K562 (cell line): ENCODE results near the gene SELENOW. TPM values are rescaled to one million over a fixed set of nuclear protein-coding genes. Genes with fewer than 3 reads are reported as not detected.

Source experiments
- ETS2 ChIP-seq: IDR thresholded peaks from 2 replicates; pipeline ENCODE4 v1.6.1; 2016; ENCODE audit warnings: borderline replicate concordance, missing genetic modification characterization, mild to moderate bottlenecking, moderate library complexity, missing compliant biosample characterization; ENCODE audit not compliant: poor library complexity, severe bottlenecking
- IFI16 ChIP-seq: fragments of 250-450 bp; sonication (Bioruptor Pico); IDR thresholded peaks from 2 replicates; pipeline ENCODE4 v2.1.2; 2022; ENCODE audit warnings: mild to moderate bottlenecking, inconsistent platforms
- JUNB ChIP-seq: fragments of 450-650 bp; formaldehyde crosslinking; conservative IDR thresholded peaks from 2 replicates; pipeline ENCODE4 v1.4.0; 2020; ENCODE audit warnings: mild to moderate bottlenecking
- JUND ChIP-seq, 2 experiments: IDR thresholded peaks; 2 replicates in 1 of 2; 3 replicates in 1 of 2; pipeline ENCODE4 v1.6.1; 2011; ENCODE audit warnings: borderline replicate concordance in 2 of 2, low read depth in 2 of 2, low read length in 2 of 2, improper control_type of control experiment in 1 of 2, missing biosample characterization in 1 of 2, missing genetic modification characterization in 1 of 2, missing genetic modification reagents in 1 of 2
- NELFE ChIP-seq: IDR thresholded peaks from 2 replicates; pipeline ENCODE4 v1.6.1; 2011; ENCODE audit warnings: mild to moderate bottlenecking; ENCODE audit not compliant: insufficient read depth, insufficient read length
- NUFIP1 ChIP-seq: fragments of 450-650 bp; IDR thresholded peaks from 2 replicates; pipeline ENCODE4 v1.6.1; 2018; ENCODE audit not compliant: partially characterized antibody
- OTX1 ChIP-seq: fragments of 450-650 bp; formaldehyde crosslinking; IDR thresholded peaks from 2 replicates; pipeline ENCODE4 v1.4.0; 2022; ENCODE audit warnings: mild to moderate bottlenecking
- RBBP5 ChIP-seq: fragments of 200-600 bp; sonication (generic); IDR thresholded peaks from 2 replicates; pipeline ENCODE4 v1.6.1; 2012; ENCODE audit warnings: borderline replicate concordance, mild to moderate bottlenecking, low read length, control low read depth, inconsistent platforms; ENCODE audit not compliant: insufficient read depth, poor library complexity, severe bottlenecking
- RFX7 ChIP-seq: fragments of 250-450 bp; sonication (Bioruptor Pico); IDR thresholded peaks from 2 replicates; pipeline ENCODE4 v1.5.1; 2021; ENCODE audit warnings: mild to moderate bottlenecking
- RREB1 ChIP-seq: fragments of 250-450 bp; sonication (Bioruptor Pico); IDR thresholded peaks from 2 replicates; pipeline ENCODE4 v1.4.0; 2020
- SAFB ChIP-seq: fragments of 200-400 bp; formaldehyde crosslinking; IDR thresholded peaks from 2 replicates; pipeline ENCODE4 v1.6.1; 2017; ENCODE audit warnings: low read depth, low read length, borderline replicate concordance
- SMARCA4 ChIP-seq: fragments of 450-650 bp; IDR thresholded peaks from 2 replicates; pipeline ENCODE4 v1.6.1; 2016
- USF1 ChIP-seq: sonication (generic); formaldehyde crosslinking; IDR thresholded peaks from 2 replicates; pipeline ENCODE4 v1.9.0; 2022; ENCODE audit warnings: mild to moderate bottlenecking, missing genetic modification reagents
- XRCC3 ChIP-seq: fragments of 450-650 bp; IDR thresholded peaks from 2 replicates; pipeline ENCODE4 v1.6.1; 2017; ENCODE audit warnings: mild to moderate bottlenecking, moderate library complexity
- ZNF584 ChIP-seq: fragments of 200-800 bp; sonication (Bioruptor generic); IDR thresholded peaks from 2 replicates; pipeline ENCODE4 v1.6.1; 2016; ENCODE audit warnings: low read depth, mild to moderate bottlenecking, missing genetic modification characterization, missing compliant biosample characterization
- ZNF589 ChIP-seq: fragments of 200-800 bp; sonication (Bioruptor generic); IDR thresholded peaks from 2 replicates; pipeline ENCODE4 v1.6.1; 2016; ENCODE audit warnings: low read depth, missing genetic modification characterization, missing compliant biosample characterization
- ZNF76 ChIP-seq: fragments of 250-450 bp; sonication (Bioruptor Pico); IDR thresholded peaks from 2 replicates; pipeline ENCODE4 v1.4.0; 2020; ENCODE audit warnings: mild to moderate bottlenecking, moderate library complexity, borderline replicate concordance
- ZSCAN32 ChIP-seq: fragments of 450-650 bp; formaldehyde crosslinking; IDR thresholded peaks from 2 replicates; pipeline ENCODE4 v1.4.0; 2020; ENCODE audit warnings: mild to moderate bottlenecking, moderate library complexity
- polyA plus RNA-seq, 8 experiments: library from polyadenylated mRNA; depleted of rRNA in 4 of 8; stranded (reverse) in 5 of 8; unstranded in 3 of 8; fragments of >200 nt; fragmentation: Nextera tagmentation in 2 of 8; fragmentation: Illumina TruSeq in 1 of 8; extraction: Ambion mirVana in 2 of 8; extraction: Trizol in 1 of 8; gene quantifications; 2 replicates each; pipeline versions ENCODE4 v1.2.1 to v1.2.3, GENCODE V29; 2011 to 2014; ENCODE audit warnings: inconsistent platforms in 1 of 8, missing spikeins in 1 of 8
- total RNA-seq, 7 experiments: library from RNA; depleted of rRNA in 6 of 7; stranded (reverse); fragments of >200 nt in 6 of 7; fragmentation: Illumina TruSeq in 2 of 7; extraction: Trizol in 2 of 7; gene quantifications; 2 replicates each; pipeline versions ENCODE4 v1.2.1 to v1.2.3, GENCODE V29; 2011 to 2021; ENCODE audit warnings: low replicate concordance in 1 of 7
- TF ChIP-seq, protein P1 (sequence below), 2 experiments: fragments of 450-650 bp in 1 of 2; sonication (generic) in 1 of 2; formaldehyde crosslinking in 1 of 2; IDR thresholded peaks in 1 of 2; conservative IDR thresholded peaks in 1 of 2; 2 replicates each; pipeline versions ENCODE4 v1.6.1 to v1.8.1; 2016 to 2023; ENCODE audit warnings: mild to moderate bottlenecking in 2 of 2, moderate library complexity in 2 of 2, inconsistent platforms in 1 of 2, missing genetic modification reagents in 1 of 2

The SELENOW gene
- total and polyA plus RNA-seq, 9 of the 15 experiments (the other 6 are each of a cell fraction or from before 2014, with no cell fraction given): 91.9 to 279 (median 156) TPM

GRCh38 chr19:47745010-47745901 lies 33.2 kb upstream of the SELENOW start, which contains the start of gene NOP53 (continued):
- TF ChIP-seq RREB1 (CRISPR knock-in tag) (0 out of 2 replicates have a peak, but pooled peaks have one; percentile 31), USF1 (no peak), RFX7 (CRISPR knock-in tag) (no peak), ZSCAN32 (no peak), JUND (IDR thresholded peaks at IDR 0.05; ENCODE audit: borderline replicate concordance, low read depth, low read length) (peak; percentile 15; the same call in 1 of the 2 replicates), JUND (tag; IDR thresholded peaks at IDR 0.05; ENCODE audit: borderline replicate concordance, low read depth, low read length) (peak; percentile 61; the same call in 2 of the 3 replicates), ZNF584 (CRISPR knock-in tag) (0 out of 2 replicates have a peak, but pooled peaks have one; percentile 75), ZNF76 (CRISPR knock-in tag) (no peak), NUFIP1 (no peak), SAFB (no peak), ZNF589 (CRISPR knock-in tag) (peak; percentile 86), XRCC3 (no peak), IFI16 (CRISPR knock-in tag) (no peak), RBBP5 (peak; percentile 83), NELFE (no peak), ETS2 (no peak), SMARCA4 (no peak), JUNB (CRISPR knock-in tag) (no peak), OTX1 (CRISPR knock-in tag) (0 out of 2 replicates have a peak, but pooled peaks have one; percentile 64)
- TF ChIP-seq, protein P1, sequence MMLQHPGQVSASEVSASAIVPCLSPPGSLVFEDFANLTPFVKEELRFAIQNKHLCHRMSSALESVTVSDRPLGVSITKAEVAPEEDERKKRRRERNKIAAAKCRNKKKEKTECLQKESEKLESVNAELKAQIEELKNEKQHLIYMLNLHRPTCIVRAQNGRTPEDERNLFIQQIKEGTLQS (IDR thresholded peaks at IDR 0.05): no peak
- TF ChIP-seq, protein P1 (CRISPR knock-in tag; conservative IDR thresholded peaks at IDR 0.05): no peak
